ENCODE measurements around the gene SIM1. TPM values are rescaled to one million over a fixed set of nuclear protein-coding genes. Genes with fewer than 3 reads are reported as not detected.

SIM1 gene
- polyA plus RNA-seq, 3 donors from 2014 or later, result not detected

GRCh38 chr6:100412872-100413271 is 51.8 kb downstream of the SIM1 start:
- Mint-ChIP-seq H3K27ac (no peak overlapping the region), H3K9me3 (peaks cover 0 to 11% (median 2%) of the 10 kb centered on the region in 6 donors), H3K4me3 (no peak overlapping the region), H3K4me1 (no peaks in the 10 kb centered on the region), H3K36me3 (no peaks in the 10 kb centered on the region), H3K27me3 (ENCODE audit: low read depth in 3 of 3) (peaks cover 0 to 4% (median 3%) of the 10 kb centered on the region in 3 donors)
- no peak for DNase-seq

GRCh38 chr6:100404051-100404450 is 60.7 kb downstream of the SIM1 start:
- Mint-ChIP-seq H3K4me3 (no peak overlapping the region), H3K27me3 (ENCODE audit: low read depth in 3 of 3) (peaks cover 0 to 5% (median 0%) of the 10 kb centered on the region in 3 donors), H3K27ac (no peak overlapping the region), H3K9me3 (peaks cover 0 to 2% (median 0%) of the 10 kb centered on the region in 6 donors), H3K4me1 (no peaks in the 10 kb centered on the region), H3K36me3 (no peaks in the 10 kb centered on the region)
- DNase-seq, result no peak

GRCh38 chr6:100393493-100393892 is 71.2 kb downstream of the SIM1 start:
- H3K27ac Mint-ChIP-seq, result no peak overlapping the region
- H3K4me3 Mint-ChIP-seq, result no peak overlapping the region
- H3K9me3 Mint-ChIP-seq, result peaks cover 0 to 3% (median 0%) of the 10 kb centered on the region in 6 donors
- DNase-seq, result no peak
- H3K27me3 Mint-ChIP-seq (ENCODE audit: low read depth in 3 of 3), result no peaks in the 10 kb centered on the region
- H3K36me3 Mint-ChIP-seq, result no peaks in the 10 kb centered on the region
- no peaks in the 10 kb centered on the region for H3K4me1 Mint-ChIP-seq

- no peaks in the 10 kb centered on the region for H3K27me3 Mint-ChIP-seq (ENCODE audit: low read depth in 3 of 3)
- H3K4me1 Mint-ChIP-seq, result no peaks in the 10 kb centered on the region
- H3K36me3 Mint-ChIP-seq, result no peaks in the 10 kb centered on the region
These were observed 72.3 kb downstream of the SIM1 start for GRCh38 chr6:100392423-100392822.

GRCh38 chr6:100388868-100389519 is 75.7 kb downstream of the SIM1 start:
- no peaks in the 10 kb centered on the region for H3K4me1 Mint-ChIP-seq
- peaks cover 0 to 4% (median 0%) of the 10 kb centered on the region in 6 donors for H3K9me3 Mint-ChIP-seq
- peaks cover 0 to 3% (median 0%) of the 10 kb centered on the region in 3 donors for H3K27me3 Mint-ChIP-seq (ENCODE audit: low read depth in 3 of 3)
- H3K4me3 Mint-ChIP-seq, result no peak overlapping the region
- H3K27ac Mint-ChIP-seq, result no peak overlapping the region
- DNase-seq, result no peak
- no peaks in the 10 kb centered on the region for H3K36me3 Mint-ChIP-seq

More at GRCh38 chr6:100392423-100392822, 72.3 kb downstream of the SIM1 start:
- Mint-ChIP-seq H3K4me3 (no peak overlapping the region), H3K9me3 (peaks cover 0 to 4% (median 0%) of the 10 kb centered on the region in 6 donors), H3K27ac (no peak overlapping the region)
- DNase-seq, result no peak

GRCh38 chr6:100382767-100383195 is 81.9 kb downstream of the SIM1 start:
- Mint-ChIP-seq H3K9me3 (peaks cover 0 to 5% (median 0%) of the 10 kb centered on the region in 6 donors), H3K4me1 (no peaks in the 10 kb centered on the region), H3K27ac (no peak overlapping the region), H3K27me3 (ENCODE audit: low read depth in 3 of 3) (peaks cover 0 to 3% (median 0%) of the 10 kb centered on the region in 3 donors), H3K36me3 (no peaks in the 10 kb centered on the region), H3K4me3 (no peak overlapping the region)
- no peak for DNase-seq

GRCh38 chr6:100382031-100382430 is 82.7 kb downstream of the SIM1 start:
- H3K4me1 Mint-ChIP-seq, result no peaks in the 10 kb centered on the region
- H3K4me3 Mint-ChIP-seq, result no peak overlapping the region
- H3K27ac Mint-ChIP-seq, result no peak overlapping the region
- H3K36me3 Mint-ChIP-seq, result no peaks in the 10 kb centered on the region
- peaks cover 0 to 2% (median 0%) of the 10 kb centered on the region in 6 donors for H3K9me3 Mint-ChIP-seq
- no peak for DNase-seq
- peaks cover 0 to 3% (median 0%) of the 10 kb centered on the region in 3 donors for H3K27me3 Mint-ChIP-seq (ENCODE audit: low read depth in 3 of 3)

- H3K27me3 Mint-ChIP-seq (ENCODE audit: low read depth in 3 of 3), result peaks cover 0 to 4% (median 0%) of the 10 kb centered on the region in 3 donors
- H3K36me3 Mint-ChIP-seq, result no peaks in the 10 kb centered on the region
- peaks cover 0 to 2% (median 0%) of the 10 kb centered on the region in 6 donors for H3K9me3 Mint-ChIP-seq
- no peak overlapping the region for H3K27ac Mint-ChIP-seq
- no peak overlapping the region for H3K4me3 Mint-ChIP-seq
- no peaks in the 10 kb centered on the region for H3K4me1 Mint-ChIP-seq
- DNase-seq, result no peak
These were observed 83.6 kb downstream of the SIM1 start for GRCh38 chr6:100381111-100381510.

- Mint-ChIP-seq H3K27ac (no peak overlapping the region), H3K4me3 (no peak overlapping the region), H3K36me3 (no peaks in the 10 kb centered on the region), H3K4me1 (no peaks in the 10 kb centered on the region), H3K9me3 (peaks cover 0 to 4% (median 0%) of the 10 kb centered on the region in 6 donors), H3K27me3 (ENCODE audit: low read depth in 3 of 3) (peaks cover 0 to 4% (median 0%) of the 10 kb centered on the region in 3 donors)
- DNase-seq, result no peak
These were observed 85.3 kb downstream of the SIM1 start for GRCh38 chr6:100379386-100379785.

GRCh38 chr6:100378576-100378975 is 86.1 kb downstream of the SIM1 start:
- DNase-seq, result no peak
- Mint-ChIP-seq H3K4me3 (no peak overlapping the region), H3K4me1 (no peaks in the 10 kb centered on the region), H3K36me3 (no peaks in the 10 kb centered on the region), H3K9me3 (peaks cover 0 to 4% (median 0%) of the 10 kb centered on the region in 6 donors), H3K27me3 (ENCODE audit: low read depth in 3 of 3) (peaks cover 0 to 4% (median 0%) of the 10 kb centered on the region in 3 donors), H3K27ac (no peak overlapping the region)

GRCh38 chr6:100376103-100376502 is 88.6 kb downstream of the SIM1 start:
- H3K27me3 Mint-ChIP-seq (ENCODE audit: low read depth in 3 of 3), result peaks cover 0 to 5% (median 4%) of the 10 kb centered on the region in 3 donors
- no peak overlapping the region for H3K4me3 Mint-ChIP-seq
- H3K27ac Mint-ChIP-seq, result no peak overlapping the region
- H3K4me1 Mint-ChIP-seq, result no peaks in the 10 kb centered on the region
- no peak for DNase-seq
- H3K9me3 Mint-ChIP-seq, result peaks cover 0 to 2% (median 0%) of the 10 kb centered on the region in 6 donors
- no peaks in the 10 kb centered on the region for H3K36me3 Mint-ChIP-seq

- H3K36me3 Mint-ChIP-seq, result no peaks in the 10 kb centered on the region
- H3K4me3 Mint-ChIP-seq, result no peak overlapping the region
- H3K4me1 Mint-ChIP-seq, result no peaks in the 10 kb centered on the region
- peaks cover 0 to 5% (median 4%) of the 10 kb centered on the region in 3 donors for H3K27me3 Mint-ChIP-seq (ENCODE audit: low read depth in 3 of 3)
- H3K9me3 Mint-ChIP-seq, result peaks cover 0 to 4% (median 0%) of the 10 kb centered on the region in 6 donors
- DNase-seq, result no peak
- H3K27ac Mint-ChIP-seq, result no peak overlapping the region
These were observed 92.2 kb downstream of the SIM1 start for GRCh38 chr6:100372326-100373091.

GRCh38 chr6:100371591-100371990 is 93.1 kb downstream of the SIM1 start:
- H3K9me3 Mint-ChIP-seq, result peaks cover 0 to 4% (median 1%) of the 10 kb centered on the region in 6 donors
- H3K27me3 Mint-ChIP-seq (ENCODE audit: low read depth in 3 of 3), result peaks cover 0 to 5% (median 3%) of the 10 kb centered on the region in 3 donors

GRCh38 chr6:100370265-100370664 is 94.5 kb downstream of the SIM1 start:
- DNase-seq, result no peak
- Mint-ChIP-seq H3K9me3 (peaks cover 0 to 4% (median 0%) of the 10 kb centered on the region in 6 donors), H3K27ac (no peak overlapping the region), H3K27me3 (ENCODE audit: low read depth in 3 of 3) (peaks cover 0 to 7% (median 0%) of the 10 kb centered on the region in 3 donors), H3K4me1 (no peaks in the 10 kb centered on the region), H3K36me3 (no peaks in the 10 kb centered on the region), H3K4me3 (no peak overlapping the region)

More at GRCh38 chr6:100371591-100371990, 93.1 kb downstream of the SIM1 start:
- Mint-ChIP-seq H3K27ac (no peak overlapping the region), H3K4me1 (no peaks in the 10 kb centered on the region), H3K36me3 (no peaks in the 10 kb centered on the region), H3K4me3 (no peak overlapping the region)
- no peak for DNase-seq
